CD4-positive, alpha-beta T cell treated with Interleukin-10 for 1 hour (primary cell): ENCODE results near the gene KCNK6.

ENCODE experiments used
- DNase-seq: peaks from one replicate; pipeline ENCODE4 v3.0.0-alpha.2; 2020

Gene KCNK6

GRCh38 chr19:38319421-38320258 is at the start of gene KCNK6:
TSS of gene KCNK6 (plus strand) at chr19:38319845. CDS start at chr19:38319951, 106 bp downstream.
- DNase-seq: peak; percentile 54

- DNase-seq: no peak
Observed at GRCh38 chr19:38270587-38271167, 49.0 kb upstream of the KCNK6 start.

- DNase-seq: no peak
Observed at GRCh38 chr19:38273499-38273898, 46.1 kb upstream of the KCNK6 start.

GRCh38 chr19:38274739-38275138 is 44.9 kb upstream of the KCNK6 start:
- DNase-seq: no peak

DNA sequence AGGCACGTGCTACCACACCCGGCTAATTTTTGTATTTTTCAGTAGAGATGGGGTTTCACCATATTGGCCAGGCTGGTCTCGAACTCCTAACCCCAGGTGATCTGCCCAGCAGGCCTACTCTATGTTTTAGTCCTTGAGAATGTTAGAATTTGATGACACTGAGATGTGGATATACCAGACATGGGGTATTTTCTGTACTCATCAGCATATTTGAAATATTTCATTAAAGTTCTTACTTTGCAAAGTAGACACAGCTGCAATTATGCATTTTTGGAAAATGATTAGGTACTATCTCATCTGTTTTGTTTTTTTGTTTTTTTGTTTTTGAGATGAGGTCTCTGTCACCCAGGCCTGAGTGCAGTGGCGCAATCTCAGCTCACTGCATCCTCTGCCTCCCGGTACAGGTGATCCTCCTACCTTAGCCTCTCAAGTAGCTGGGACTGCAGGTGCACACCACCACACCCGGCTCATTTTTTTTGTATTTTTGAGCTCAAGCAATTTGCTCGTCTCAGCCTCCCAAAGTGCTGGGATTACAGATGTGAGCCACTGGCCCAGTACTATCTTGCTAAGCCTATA is 42.6 kb upstream of the KCNK6 start:
- no peak for DNase-seq

DNA sequence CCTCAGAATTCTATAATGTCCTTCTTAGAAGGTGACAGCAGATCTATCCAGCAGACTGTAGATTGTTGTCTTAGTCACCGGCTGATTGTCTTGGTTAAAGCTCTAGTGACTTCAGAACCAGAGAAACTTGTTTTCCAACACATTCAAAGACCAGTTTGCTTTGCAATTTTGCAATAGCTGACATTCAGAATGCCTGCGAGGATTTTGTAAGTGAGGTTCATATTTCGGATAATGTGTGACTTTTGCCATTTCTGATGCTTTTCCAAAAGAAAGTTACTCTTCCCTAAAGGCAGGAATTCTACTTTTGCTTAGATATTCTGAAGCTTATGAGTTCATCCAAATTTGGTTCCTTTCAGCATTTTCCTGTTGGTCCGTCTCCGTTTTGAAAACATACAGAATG is 42.1 kb upstream of the KCNK6 start:
- DNase-seq: no peak

- DNase-seq: no peak
Observed at GRCh38 chr19:38277969-38278680, 41.5 kb upstream of the KCNK6 start.

DNA sequence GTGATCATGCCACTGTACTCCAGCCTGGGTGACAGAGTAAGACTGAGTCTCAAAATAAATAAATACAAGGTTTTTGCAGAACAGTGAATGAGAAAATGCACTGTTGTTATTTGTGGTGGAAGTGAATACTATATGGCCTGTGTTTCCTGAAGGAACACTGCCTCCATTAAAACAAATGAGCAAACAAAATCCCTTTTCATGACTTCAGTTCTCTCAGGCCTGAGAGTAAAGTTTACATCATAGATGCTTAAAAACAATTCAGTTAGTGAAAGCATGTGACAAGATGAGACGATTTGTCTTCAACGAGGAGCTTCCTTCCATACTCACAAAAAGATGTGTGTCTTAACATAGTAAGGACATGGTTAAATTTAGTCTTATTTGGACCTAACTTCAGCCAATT is 40.9 kb upstream of the KCNK6 start:
- DNase-seq: no peak

GRCh38 chr19:38280030-38280921 is 39.4 kb upstream of the KCNK6 start:
- DNase-seq: no peak

- DNase-seq: no peak
Observed at GRCh38 chr19:38281811-38282566, 37.7 kb upstream of the KCNK6 start.

DNA sequence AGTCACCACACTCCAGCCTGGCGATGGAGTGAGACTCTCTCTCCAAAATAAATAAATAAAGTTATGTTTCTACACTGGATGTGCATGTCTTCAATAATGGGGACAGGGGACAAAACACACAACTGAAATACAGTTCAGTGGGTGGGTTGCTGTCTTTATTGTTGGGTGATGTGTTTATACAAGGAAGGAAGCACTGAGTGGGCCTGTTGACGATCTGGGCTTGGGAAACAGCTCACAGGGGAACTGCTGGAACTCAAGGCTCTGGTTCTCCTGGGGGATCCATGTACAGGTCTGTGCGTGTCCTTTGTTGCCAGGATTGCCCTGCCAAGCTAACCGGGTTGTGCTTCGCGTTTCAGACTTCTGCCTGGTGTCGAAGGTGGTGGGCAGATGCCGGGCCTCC is 36.4 kb upstream of the KCNK6 start:
- DNase-seq: no peak

DNA sequence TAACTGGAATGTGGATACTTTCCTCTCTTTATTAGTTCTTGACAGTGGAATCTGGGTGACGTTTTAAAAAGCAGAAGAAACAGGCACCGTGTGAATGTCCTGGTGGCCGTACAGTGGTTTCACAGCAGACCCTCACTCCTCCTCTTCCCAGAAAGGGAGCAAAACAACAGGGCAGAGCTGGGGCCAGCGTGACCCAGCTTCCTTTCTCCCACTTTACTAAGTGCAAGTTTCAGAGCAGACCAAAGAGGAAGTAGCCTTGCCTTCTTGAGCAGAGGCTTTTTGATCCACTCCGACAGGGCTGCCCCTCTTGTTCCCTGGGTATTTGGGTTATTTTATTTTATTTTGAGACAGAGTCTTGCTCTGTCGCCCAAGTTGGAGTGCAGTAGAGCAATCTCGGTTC is 35.2 kb upstream of the KCNK6 start:
- no peak for DNase-seq

DNA sequence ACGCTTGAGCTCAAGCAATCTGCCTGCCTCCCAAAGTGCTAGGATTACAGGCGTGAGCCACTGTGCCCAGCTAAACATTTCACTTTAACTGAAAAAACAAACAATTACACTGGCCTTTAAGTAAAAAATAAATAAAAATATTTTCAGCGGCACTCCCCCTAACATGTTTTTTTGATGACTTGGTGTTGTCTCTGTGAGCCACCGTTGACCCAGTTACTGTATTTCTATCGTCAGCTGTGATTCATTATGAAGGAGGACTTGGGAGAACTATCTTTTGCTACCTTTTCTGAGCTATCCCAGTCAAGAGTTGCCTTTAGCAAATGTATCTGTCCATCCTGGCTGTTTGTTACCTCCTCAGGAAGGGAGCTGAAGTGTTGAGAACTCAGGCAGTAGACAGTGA is 34.1 kb upstream of the KCNK6 start:
- no peak for DNase-seq

DNA sequence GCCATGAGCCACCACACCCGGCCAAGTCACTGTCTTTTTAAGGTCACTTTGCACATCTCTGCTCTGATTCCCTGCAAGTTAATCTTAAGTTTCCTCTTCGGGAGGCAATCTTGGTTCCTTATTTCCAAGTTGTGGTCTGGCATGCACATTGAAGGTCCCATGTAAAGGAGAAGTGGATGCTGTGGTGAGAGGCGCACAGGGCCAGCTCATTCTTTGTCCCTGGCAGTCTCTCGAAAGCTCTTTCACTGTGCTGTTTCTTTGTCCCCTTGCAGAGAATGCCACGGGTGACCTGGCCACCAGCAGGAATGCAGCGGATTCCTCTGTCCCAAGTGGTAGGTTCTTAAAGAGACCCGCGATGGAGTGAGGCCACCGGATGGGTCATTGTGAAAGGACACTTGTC is 32.0 kb upstream of the KCNK6 start:
- no peak for DNase-seq

DNA sequence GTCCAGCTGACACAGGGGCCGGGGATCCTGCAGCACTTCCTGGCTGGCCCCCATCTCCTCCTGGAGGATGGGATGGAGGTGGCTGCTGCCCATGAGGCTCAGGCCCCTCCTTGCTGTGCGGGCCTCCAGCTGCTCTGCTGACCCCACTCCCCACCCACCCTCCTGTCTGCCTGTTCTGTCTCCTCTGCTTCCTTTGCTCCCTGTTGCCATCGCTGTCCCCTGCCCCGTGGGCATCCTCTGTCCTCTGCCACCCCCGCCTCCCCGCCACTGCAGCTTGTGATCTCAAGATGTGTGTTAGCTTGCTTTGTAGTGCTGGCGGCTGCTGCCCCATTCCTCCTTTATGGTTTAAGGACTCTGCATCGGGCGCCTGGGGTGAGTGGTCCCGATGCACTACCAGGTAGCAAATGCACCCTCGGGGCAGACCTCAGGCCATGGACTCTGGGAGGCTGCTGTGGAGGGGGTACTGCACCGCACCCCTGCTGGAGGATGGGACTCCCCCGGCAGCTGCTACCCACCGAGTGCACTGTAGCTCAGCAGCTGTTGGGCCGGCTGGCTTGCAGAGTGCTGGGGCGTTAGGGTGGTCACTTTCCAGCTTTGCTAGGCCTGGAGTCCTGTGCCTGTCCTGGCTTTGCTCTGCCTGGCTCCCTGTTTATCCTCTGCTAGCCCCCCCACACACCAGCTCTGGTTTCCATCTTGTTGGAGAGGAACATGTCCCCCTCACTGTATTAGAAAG is 31.4 kb upstream of the KCNK6 start:
- DNase-seq: no peak

DNA sequence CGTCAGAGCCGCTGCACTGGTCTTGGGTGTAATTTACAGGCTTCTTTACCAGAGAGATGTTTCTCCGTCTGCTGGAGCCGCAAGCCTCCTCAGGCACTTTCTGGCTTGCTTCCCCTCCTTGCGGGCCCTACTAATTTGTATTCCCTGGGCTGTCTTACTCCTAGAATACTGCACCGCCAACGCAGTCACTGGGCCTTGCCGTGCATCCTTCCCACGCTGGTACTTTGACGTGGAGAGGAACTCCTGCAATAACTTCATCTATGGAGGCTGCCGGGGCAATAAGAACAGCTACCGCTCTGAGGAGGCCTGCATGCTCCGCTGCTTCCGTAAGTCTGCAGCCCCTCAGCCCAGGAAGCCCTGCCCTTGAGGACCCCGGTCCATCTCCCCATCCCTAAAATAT is 29.7 kb upstream of the KCNK6 start:
- no peak for DNase-seq

DNA sequence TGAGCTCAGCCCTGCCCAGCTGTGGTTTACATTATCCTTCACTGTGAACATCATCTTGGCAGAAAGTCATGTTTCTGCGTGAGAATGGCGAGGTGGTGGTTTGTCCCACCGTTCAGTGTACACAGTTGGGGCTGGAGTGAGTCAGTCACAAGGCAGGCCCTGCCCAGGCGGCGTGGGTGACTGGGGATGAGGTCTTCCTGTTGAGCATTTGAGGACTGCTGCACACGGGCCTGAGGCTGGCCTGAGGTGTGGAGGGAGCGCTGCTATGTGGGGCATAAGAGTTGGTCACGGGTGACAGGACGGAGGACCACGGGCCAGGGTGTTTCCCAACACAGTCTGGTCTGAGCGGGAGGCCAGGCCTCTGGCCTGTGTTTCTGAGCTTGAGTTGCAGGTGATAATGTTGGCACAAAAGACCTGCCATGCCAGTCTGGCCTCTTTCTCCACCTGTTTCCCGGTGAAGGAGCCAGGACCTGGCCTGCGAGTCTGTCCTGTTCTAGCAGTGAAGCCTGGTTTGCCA is 29.0 kb upstream of the KCNK6 start:
- no peak for DNase-seq

DNA sequence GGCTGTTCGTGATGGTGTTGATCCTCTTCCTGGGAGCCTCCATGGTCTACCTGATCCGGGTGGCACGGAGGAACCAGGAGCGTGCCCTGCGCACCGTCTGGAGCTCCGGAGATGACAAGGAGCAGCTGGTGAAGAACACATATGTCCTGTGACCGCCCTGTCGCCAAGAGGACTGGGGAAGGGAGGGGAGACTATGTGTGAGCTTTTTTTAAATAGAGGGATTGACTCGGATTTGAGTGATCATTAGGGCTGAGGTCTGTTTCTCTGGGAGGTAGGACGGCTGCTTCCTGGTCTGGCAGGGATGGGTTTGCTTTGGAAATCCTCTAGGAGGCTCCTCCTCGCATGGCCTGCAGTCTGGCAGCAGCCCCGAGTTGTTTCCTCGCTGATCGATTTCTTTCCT is 27.8 kb upstream of the KCNK6 start:
- DNase-seq: no peak

DNA sequence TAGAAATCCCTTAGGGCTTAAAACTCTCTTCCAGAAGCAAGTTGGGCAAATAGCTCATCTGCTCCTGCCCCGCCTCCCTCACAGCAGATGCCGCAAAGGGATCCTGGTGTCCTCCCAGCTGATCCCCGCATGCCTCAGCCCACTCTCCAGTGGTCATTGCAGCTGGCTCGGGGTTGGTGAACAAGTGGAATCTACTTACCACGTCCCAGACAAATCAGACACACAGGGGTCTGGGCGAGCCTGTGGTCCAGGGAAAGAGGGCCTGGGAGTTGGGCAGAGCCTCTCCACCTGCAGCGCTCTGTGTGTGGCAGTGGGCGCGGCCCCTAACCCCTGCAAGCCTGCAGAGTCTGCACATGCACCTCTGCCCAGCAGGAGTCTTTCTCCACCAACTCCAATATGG is 26.4 kb upstream of the KCNK6 start:
- no peak for DNase-seq

GRCh38 chr19:38294090-38294489 is 25.6 kb upstream of the KCNK6 start:
- DNase-seq: no peak
